ENCODE data around the gene ZRANB3. TPM values are rescaled to one million over a fixed set of nuclear protein-coding genes. Genes with fewer than 3 reads are reported as not detected.

The ZRANB3 gene
- total and polyA plus RNA-seq, 10 of the 15 experiments (the other 5 are each of a cell fraction or from before 2014, with no cell fraction given) = 5.6 to 11.4 (median 9.9) TPM

- no peak for DNase-seq (ENCODE audit: low read depth, low spot score)
- intact Hi-C loops (cut with micrococcal nuclease; ENCODE audit: unreplicated experiment) (no loop called here), in situ Hi-C loops (cut with MboI) (no loop called here)
- ChIA-PET RAD21 (ENCODE audit: unreplicated experiment) (no interaction called here), CTCF (no interaction called here), POLR2A (no interaction called here), SMC1A (ENCODE audit: uncharacterized antibody, unreplicated experiment) (no interaction called here)
- WGBS (ENCODE audit: insufficient coverage, insufficient replicate concordance, low lambda C conversion rate, missing lambda C conversion rate) = 75% methylated on average over 3 of the region's 3 CpGs
- Histone ChIP-seq H3K9ac (ENCODE audit: control insufficient read depth, insufficient read depth, low read length) (no peak overlapping the region), H3K27me3 (replicated peaks in 1 of 2; ENCODE audit: control insufficient read depth in 2 of 2, insufficient read depth in 2 of 2, low read length in 1 of 2) (no peaks in the 10 kb centered on the region), H3K4me2 (ENCODE audit: control insufficient read depth, insufficient read depth) (no peak overlapping the region), H2AFZ (ENCODE audit: control insufficient read depth, low read depth, low read length) (no peak overlapping the region), H3K36me3 (ENCODE audit: control insufficient read depth in 2 of 2, insufficient read depth in 2 of 2, low read length in 1 of 2) (no peaks in the 10 kb centered on the region), H3K27ac (ENCODE audit: control insufficient read depth, insufficient read depth) (no peak overlapping the region), H3K9me3 (replicated peaks; ENCODE audit: control insufficient read depth, insufficient read depth, low read length) (no peaks in the 10 kb centered on the region), H3K4me3 (no peak overlapping the region), H3K79me2 (ENCODE audit: control insufficient read depth, insufficient read depth, low read length) (no peaks in the 10 kb centered on the region), H4K20me1 (ENCODE audit: control insufficient read depth, insufficient read depth) (no peaks in the 10 kb centered on the region), H3K4me1 (ENCODE audit: control insufficient read depth, insufficient read depth, low read length) (no peaks in the 10 kb centered on the region)
- TF ChIP-seq TCF12 (IDR thresholded peaks at IDR 0.05; ENCODE audit: low read depth, low read length) (no peak), BACH1 (IDR thresholded peaks at IDR 0.05; ENCODE audit: borderline replicate concordance) (no peak), CBX5 (IDR thresholded peaks at IDR 0.05; ENCODE audit: low read depth) (no peak), POU2F2 (IDR thresholded peaks at IDR 0.05; ENCODE audit: borderline replicate concordance, low read depth, low read length) (no peak), RBBP5 (conservative IDR thresholded peaks at IDR 0.05) (no peak), HDAC6 (IDR thresholded peaks at IDR 0.05; ENCODE audit: unreplicated experiment) (no peak), MYC (IDR thresholded peaks at IDR 0.05; ENCODE audit: insufficient read depth, insufficient read length, insufficient replicate concordance, low read length, severe bottlenecking) (no peak), RB1 (IDR thresholded peaks at IDR 0.05; ENCODE audit: borderline replicate concordance) (no peak), CHD1 (IDR thresholded peaks at IDR 0.05; ENCODE audit: low read depth, low read length) (no peak), SUPT20H (IDR thresholded peaks at IDR 0.05; ENCODE audit: borderline replicate concordance, control insufficient read depth, low read depth, low read length) (no peak), ZNF592 (IDR thresholded peaks at IDR 0.05) (no peak)
- TF ChIP-seq, protein P1, sequence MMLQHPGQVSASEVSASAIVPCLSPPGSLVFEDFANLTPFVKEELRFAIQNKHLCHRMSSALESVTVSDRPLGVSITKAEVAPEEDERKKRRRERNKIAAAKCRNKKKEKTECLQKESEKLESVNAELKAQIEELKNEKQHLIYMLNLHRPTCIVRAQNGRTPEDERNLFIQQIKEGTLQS (IDR thresholded peaks at IDR 0.05; ENCODE audit: borderline replicate concordance, extremely low read depth, low read depth, low read length) = no peak
- no TSS peak for BruUV-seq (replicated peaks)
- no peak for ATAC-seq
- FAIRE-seq = no peak
These were observed 245.6 kb downstream of the ZRANB3 start for GRCh38 chr2:135285391-135285790.

Measured in GM12878 (cell line).